OCI-LY1 (cell line): ENCODE data around the gene MANBA.
"Not testable (repeated sequence)": the region's sequence is repeated elsewhere in the genome, so short reads cannot be mapped to it uniquely, and the experiment has no call there.

ENCODE experiments used
- H2AFZ ChIP-seq: fragments of 200-600 bp; sonication (generic), shearing (Covaris generic); 2 replicates; pipeline ENCODE4 v1.6.0; 2014; ENCODE audit warnings: antibody characterized with exemption, mild to moderate bottlenecking, low read length
- H3F3A ChIP-seq: fragments of 200-600 bp; sonication (generic), shearing (Covaris generic); 2 replicates; pipeline ENCODE4 v1.6.0; 2014; ENCODE audit warnings: mild to moderate bottlenecking, antibody characterized with exemption, low read length, moderate library complexity; ENCODE audit not compliant: insufficient read depth
- H3K27ac ChIP-seq: fragments of 200-600 bp; sonication (generic); 2 replicates; pipeline ENCODE4 v1.5.1; 2014; ENCODE audit warnings: low read length, mixed run types, mild to moderate bottlenecking, low read depth; ENCODE audit not compliant: poor library complexity, severe bottlenecking
- H3K27me3 ChIP-seq: fragments of 200-600 bp; sonication (generic); 2 replicates; pipeline ENCODE4 v1.6.0; 2014; ENCODE audit warnings: antibody characterized with exemption, mild to moderate bottlenecking, low read length, moderate library complexity; ENCODE audit not compliant: insufficient read depth
- H3K36me3 ChIP-seq: fragments of 200-600 bp; sonication (generic); 2 replicates; pipeline ENCODE4 v1.6.1; 2014; ENCODE audit warnings: mild to moderate bottlenecking, antibody characterized with exemption, low read length, moderate library complexity, mixed read lengths; ENCODE audit not compliant: insufficient read depth
- H3K4me1 ChIP-seq: fragments of 200-600 bp; sonication (generic); 2 replicates; pipeline ENCODE4 v1.5.1; 2014; ENCODE audit warnings: mild to moderate bottlenecking, low read length, moderate library complexity; ENCODE audit not compliant: insufficient read depth, severe bottlenecking
- H3K4me2 ChIP-seq: fragments of 200-600 bp; sonication (generic), shearing (Covaris generic); 2 replicates; pipeline ENCODE4 v1.6.1; 2014; ENCODE audit warnings: low read length
- H3K4me3 ChIP-seq: fragments of 200-600 bp; sonication (generic); 2 replicates; pipeline ENCODE4 v1.5.1; 2014; ENCODE audit warnings: low read length, low read depth, mild to moderate bottlenecking, mixed read lengths; ENCODE audit not compliant: poor library complexity, severe bottlenecking
- H3K79me2 ChIP-seq: fragments of 200-600 bp; shearing (Covaris generic); 2 replicates; pipeline ENCODE4 v1.6.1; 2016; ENCODE audit warnings: mixed run types, low read length, mixed read lengths; ENCODE audit not compliant: insufficient read depth
- H3K9ac ChIP-seq: fragments of 200-600 bp; sonication (generic), shearing (Covaris generic); 2 replicates; pipeline ENCODE4 v1.6.1; 2014; ENCODE audit warnings: mild to moderate bottlenecking, low read length, mixed read lengths
- H3K9me2 ChIP-seq: fragments of 200-600 bp; sonication (generic), shearing (Covaris generic); 2 replicates; pipeline ENCODE4 v1.6.1; 2014; ENCODE audit warnings: low read depth, mild to moderate bottlenecking, low read length, mixed read lengths
- H3K9me3 ChIP-seq: fragments of 200-600 bp; shearing (Covaris generic); 2 replicates; pipeline ENCODE4 v1.6.1; 2014; ENCODE audit warnings: low read length, mixed read lengths
- H4K20me1 ChIP-seq: fragments of 200-600 bp; sonication (generic), shearing (Covaris generic); 2 replicates; pipeline ENCODE4 v1.6.0; 2016; ENCODE audit warnings: mild to moderate bottlenecking, low read length; ENCODE audit not compliant: insufficient read depth
- CTCF ChIP-seq: fragments of 200-600 bp; sonication (generic), shearing (Covaris generic); IDR thresholded peaks from 2 replicates; pipeline ENCODE4 v1.5.1; 2017; ENCODE audit warnings: mild to moderate bottlenecking, antibody characterized with exemption, low read length, moderate library complexity, mixed read lengths
- EZH2 ChIP-seq: fragments of 200-600 bp; sonication (generic), shearing (Covaris generic); IDR thresholded peaks from 2 replicates; pipeline ENCODE4 v1.8.0; 2017; ENCODE audit warnings: borderline replicate concordance, mixed run types, mild to moderate bottlenecking, antibody characterized with exemption, low read length, moderate library complexity, mixed read lengths

MANBA gene

GRCh38 chr4:102713096-102713495 is 47.7 kb downstream of the MANBA start:
- Histone ChIP-seq H4K20me1 (no peaks in the 10 kb centered on the region), H3K9ac (no peak overlapping the region), H3K27me3 (no peaks in the 10 kb centered on the region), H3K36me3 (peaks cover 25% of the 10 kb centered on the region; the same call in 1 of the 2 replicates), H3K79me2 (no peaks in the 10 kb centered on the region), H2AFZ (no peak overlapping the region), H3K9me3 (no peaks in the 10 kb centered on the region), H3K4me2 (no peak overlapping the region), H3F3A (no peaks in the 10 kb centered on the region), H3K4me1 (no peaks in the 10 kb centered on the region), H3K27ac (no peak overlapping the region), H3K4me3 (no peak overlapping the region), H3K9me2 (no peaks in the 10 kb centered on the region)
- TF ChIP-seq EZH2 (no peak), CTCF (no peak)

- no peaks in the 10 kb centered on the region for H4K20me1 ChIP-seq
- no peaks in the 10 kb centered on the region for H3K27me3 ChIP-seq
- H3K4me1 ChIP-seq, result no peaks in the 10 kb centered on the region
- H3K4me3 ChIP-seq, result no peak overlapping the region
- H3K9me3 ChIP-seq, result no peaks in the 10 kb centered on the region
- no peak overlapping the region for H3K9ac ChIP-seq
- no peak overlapping the region for H2AFZ ChIP-seq
- TF ChIP-seq CTCF (no peak), EZH2 (no peak)
- no peak overlapping the region for H3K27ac ChIP-seq
- no peaks in the 10 kb centered on the region for H3K9me2 ChIP-seq
- no peaks in the 10 kb centered on the region for H3K79me2 ChIP-seq
- no peaks in the 10 kb centered on the region for H3F3A ChIP-seq
- peaks cover 30% of the 10 kb centered on the region; the same call in 1 of the 2 replicates for H3K36me3 ChIP-seq
- no peak overlapping the region for H3K4me2 ChIP-seq
Observed at GRCh38 chr4:102710986-102711385, 49.8 kb downstream of the MANBA start.

- peaks cover 30% of the 10 kb centered on the region for H3K36me3 ChIP-seq
- not testable (repeated sequence) for H3K9me2 ChIP-seq, H3K4me2 ChIP-seq, H2AFZ ChIP-seq, H4K20me1 ChIP-seq, H3K79me2 ChIP-seq, H3K27ac ChIP-seq, H3K9ac ChIP-seq, H3K4me3 ChIP-seq, H3K4me1 ChIP-seq, H3K27me3 ChIP-seq, H3F3A ChIP-seq, H3K9me3 ChIP-seq
Observed at GRCh38 chr4:102709060-102709459, 51.7 kb downstream of the MANBA start.

GRCh38 chr4:102707150-102707549 is 53.6 kb downstream of the MANBA start:
- Histone ChIP-seq H3F3A (no peaks in the 10 kb centered on the region), H3K36me3 (peaks cover 33% of the 10 kb centered on the region), H3K4me1 (no peaks in the 10 kb centered on the region), H3K9ac (no peak overlapping the region), H2AFZ (no peak overlapping the region), H3K4me2 (no peak overlapping the region), H3K27ac (no peak overlapping the region), H4K20me1 (no peaks in the 10 kb centered on the region), H3K9me3 (no peaks in the 10 kb centered on the region), H3K79me2 (no peaks in the 10 kb centered on the region), H3K9me2 (no peaks in the 10 kb centered on the region), H3K27me3 (no peaks in the 10 kb centered on the region), H3K4me3 (no peak overlapping the region)
- TF ChIP-seq EZH2 (no peak), CTCF (no peak)
